Measurements from ENCODE around the gene ENOX1.

The ENOX1 gene

GRCh38 chr13:43298816-43299215, 488.0 kb downstream of the ENOX1 start:
- DNase-seq: no peak

DNA sequence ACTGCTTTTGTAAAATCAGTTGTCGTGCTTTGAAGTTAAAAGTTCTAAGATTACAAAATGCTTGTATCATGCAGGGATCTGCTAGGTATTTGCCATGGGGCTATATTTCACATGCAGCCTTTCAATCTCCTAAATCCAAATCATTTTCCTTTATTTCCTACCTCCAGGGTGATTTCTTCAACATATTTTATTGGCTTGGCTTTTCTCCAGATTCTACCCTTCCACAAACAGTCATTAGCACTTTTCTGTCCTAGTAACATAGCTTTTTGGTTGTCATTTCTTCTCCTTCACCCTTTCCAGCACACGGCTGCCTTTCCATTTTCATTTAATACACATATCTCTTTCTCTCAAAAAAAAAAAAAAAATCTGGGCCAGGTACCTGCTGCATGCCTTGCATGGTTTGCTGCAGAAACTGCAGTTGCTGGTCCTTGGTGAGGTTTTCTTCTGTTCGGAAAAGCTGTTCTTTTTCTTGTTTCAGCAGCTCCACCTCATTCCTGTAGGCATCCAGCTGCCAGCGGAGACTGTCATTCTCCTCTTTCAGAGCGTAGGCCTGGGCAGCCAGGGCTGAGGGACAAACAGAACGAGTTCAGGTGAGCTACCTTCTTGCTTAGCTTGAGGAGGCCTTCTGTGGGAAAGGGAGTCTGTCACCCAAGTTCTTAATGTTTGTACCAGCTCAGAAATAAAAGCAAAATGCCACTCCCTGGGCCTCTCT, 488.6 kb downstream of the ENOX1 start:
- DNase-seq: no peak

- DNase-seq: no peak
Measured at GRCh38 chr13:43295825-43296564, 490.8 kb downstream of the ENOX1 start.

- DNase-seq: no peak
Measured at GRCh38 chr13:43295321-43295720, 491.5 kb downstream of the ENOX1 start.

GRCh38 chr13:43294412-43294811, 492.4 kb downstream of the ENOX1 start:
- no peak for DNase-seq

DNA sequence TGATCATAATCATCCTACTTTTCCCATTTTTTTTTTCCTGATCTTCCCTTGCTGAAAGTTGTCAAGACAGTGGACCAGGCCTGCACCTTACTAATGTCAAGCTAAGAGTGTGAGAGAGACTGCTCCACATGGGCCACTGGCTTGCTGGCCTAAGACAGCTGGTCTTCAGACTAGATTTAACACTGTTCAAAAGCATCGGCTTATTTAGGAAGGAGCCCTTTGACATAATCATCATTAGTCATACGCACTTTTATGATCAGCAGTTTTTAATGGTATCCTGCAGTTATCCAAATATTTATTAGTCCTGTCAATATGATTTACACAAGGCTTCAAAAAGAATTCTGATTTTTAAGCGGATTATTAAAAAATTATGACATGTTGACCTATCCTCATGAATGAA, 492.8 kb downstream of the ENOX1 start:
- DNase-seq: no peak

- no peak for DNase-seq
Measured at GRCh38 chr13:43293561-43293960, 493.2 kb downstream of the ENOX1 start.

DNA sequence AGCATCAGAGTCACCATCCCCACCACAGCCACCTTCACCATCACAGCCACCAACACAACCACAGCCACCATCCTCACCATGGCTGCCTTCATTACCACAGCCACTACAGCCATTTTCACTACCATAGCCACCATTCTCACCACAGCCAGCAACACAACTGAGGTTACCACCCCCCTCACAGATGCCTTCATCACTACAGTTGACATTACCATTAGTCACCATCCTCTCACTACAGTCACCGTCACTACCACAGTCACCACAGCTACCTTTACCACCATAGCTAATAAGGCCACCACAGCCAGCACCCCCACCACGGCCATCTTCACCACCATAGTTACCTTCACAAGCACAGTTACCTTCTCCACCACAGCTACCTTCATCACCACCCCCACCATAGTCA, 493.8 kb downstream of the ENOX1 start:
- DNase-seq: no peak

DNA sequence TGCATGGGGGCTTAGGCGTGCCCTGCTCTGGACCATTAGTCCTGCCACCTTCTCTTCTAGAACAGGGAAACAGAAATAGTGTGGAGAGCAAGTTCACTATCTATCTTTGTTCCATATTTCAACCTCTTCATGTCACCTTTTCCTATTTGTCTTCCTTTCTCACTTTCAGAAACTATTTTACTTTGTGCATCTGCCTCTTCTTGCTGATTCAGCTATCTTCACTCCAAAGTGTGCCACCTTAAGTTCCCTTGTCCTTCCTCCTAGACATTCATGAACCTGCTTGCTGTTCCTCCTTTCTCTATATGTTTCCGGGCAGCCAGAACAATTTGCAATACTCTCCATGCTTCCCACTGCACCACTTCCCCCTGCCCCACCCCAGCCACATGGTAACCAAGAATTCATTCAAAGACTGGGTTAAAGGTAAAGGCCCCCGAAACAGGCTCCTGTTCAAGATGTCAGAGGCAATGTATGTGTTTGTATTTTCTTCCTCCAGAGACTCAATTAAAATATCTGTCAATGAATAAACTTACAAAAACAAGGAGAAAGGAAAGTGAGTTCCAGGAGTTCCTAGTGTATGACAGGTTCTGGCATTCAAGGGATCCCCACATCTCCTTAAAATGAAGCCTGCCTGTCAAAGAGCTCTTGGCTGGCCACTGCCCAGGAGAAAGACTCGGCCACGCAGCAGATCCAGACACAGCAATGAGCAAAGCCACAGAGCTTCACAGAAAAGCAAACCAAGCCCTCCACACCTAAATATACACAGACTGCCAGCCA, 495.3 kb downstream of the ENOX1 start:
- DNase-seq: no peak

- DNase-seq: no peak
Measured at GRCh38 chr13:43289470-43290255, 497.1 kb downstream of the ENOX1 start.

DNA sequence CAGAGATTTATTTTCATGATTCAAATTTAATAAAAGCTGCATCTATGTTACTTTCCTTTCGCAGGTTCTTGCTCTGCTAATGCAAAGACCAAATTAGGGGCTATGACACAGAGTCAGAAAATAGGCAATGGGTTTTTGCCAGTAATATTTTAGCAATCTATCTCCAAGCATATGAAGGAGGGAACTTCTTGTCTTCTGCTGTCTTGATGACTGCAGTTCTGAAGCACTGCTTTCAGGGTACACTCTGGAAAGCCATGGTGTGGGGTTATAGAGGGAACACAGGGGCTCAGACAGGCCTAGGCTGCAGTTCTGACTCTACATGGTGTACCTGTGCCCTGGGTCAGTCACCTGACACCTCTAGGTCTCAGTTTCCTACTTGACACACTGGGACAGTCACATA, 500.0 kb downstream of the ENOX1 start:
- DNase-seq: no peak

- DNase-seq: no peak
Measured at GRCh38 chr13:43285933-43286597, 500.7 kb downstream of the ENOX1 start.

DNA sequence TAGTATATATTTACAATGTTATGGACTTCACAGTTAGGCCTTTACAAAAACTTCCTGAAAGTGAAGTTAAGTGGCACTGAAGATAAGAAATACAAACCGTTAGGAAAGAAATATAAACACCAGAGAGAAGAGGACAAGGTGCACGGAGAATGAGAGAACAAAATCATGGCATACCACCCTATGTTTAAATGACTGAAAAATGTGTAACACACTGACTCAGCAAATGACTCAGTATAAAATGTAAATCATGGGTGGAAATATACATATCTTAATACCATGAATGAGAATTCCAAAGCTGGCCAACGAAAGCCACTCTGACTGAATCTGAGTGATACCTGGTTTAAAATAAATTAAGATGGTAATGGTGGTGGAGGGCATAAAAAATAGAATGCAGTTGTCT, 502.6 kb downstream of the ENOX1 start:
- DNase-seq: no peak

DNA sequence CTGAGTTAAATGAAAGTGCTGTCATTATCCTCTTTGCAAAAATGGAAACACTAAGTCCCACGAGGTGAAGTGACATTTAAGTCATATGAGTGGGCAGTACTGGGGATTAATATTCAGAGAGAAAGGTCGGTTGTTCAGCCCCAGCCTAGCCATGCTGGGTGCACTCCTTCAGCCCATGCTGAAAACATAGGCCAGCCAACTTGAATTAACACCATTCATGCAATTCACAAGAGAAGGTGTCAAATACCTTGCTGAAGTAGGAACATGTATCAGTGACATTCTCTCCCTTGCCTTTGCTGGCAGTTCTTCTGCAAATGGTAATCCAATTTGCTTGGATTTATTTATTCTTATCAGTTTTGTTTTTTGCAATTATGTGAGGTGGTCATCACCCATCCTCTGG, 507.1 kb downstream of the ENOX1 start:
- DNase-seq: no peak

DNA sequence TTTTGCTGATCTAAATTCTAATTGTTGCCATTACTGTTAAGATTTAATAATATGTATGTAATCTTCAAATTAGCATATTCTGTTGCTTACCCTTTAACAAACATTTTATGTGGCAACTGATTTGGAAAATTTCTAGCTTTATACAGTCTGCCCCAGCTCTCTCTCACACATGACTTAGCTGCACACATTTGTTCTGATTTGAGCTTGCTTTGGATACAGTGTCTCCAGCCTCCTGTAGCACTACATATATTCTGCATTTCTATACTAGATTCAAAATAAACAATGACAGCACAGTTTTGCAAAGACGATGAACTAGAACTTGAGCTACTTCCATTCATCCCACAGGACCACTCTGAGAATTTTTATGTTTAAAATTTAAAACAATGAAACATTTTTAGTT, 508.6 kb downstream of the ENOX1 start:
- DNase-seq: no peak

DNA sequence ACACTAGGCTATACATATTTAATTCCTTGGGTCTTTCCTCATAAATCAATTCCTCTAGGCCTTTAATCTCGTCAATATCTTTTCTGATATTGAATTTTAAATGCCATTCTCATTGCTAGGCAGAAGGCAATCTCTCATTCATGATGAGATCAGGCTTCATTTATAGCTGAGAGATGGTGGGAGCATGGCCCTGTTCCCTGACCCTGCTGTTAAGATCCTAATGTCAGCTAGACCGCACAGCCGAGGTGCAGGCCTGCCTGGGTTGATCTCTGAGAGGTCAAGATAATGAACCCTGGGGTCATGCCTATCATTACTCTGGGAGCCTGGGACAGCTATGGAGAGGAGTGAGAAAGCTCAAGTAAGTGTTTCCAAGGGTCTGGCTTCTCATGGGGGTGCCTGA, 509.6 kb downstream of the ENOX1 start:
- DNase-seq: no peak

- no peak for DNase-seq
Measured at GRCh38 chr13:43274881-43275280, 511.9 kb downstream of the ENOX1 start.

- DNase-seq: no peak
Measured at GRCh38 chr13:43273362-43273761, 513.4 kb downstream of the ENOX1 start.

DNA sequence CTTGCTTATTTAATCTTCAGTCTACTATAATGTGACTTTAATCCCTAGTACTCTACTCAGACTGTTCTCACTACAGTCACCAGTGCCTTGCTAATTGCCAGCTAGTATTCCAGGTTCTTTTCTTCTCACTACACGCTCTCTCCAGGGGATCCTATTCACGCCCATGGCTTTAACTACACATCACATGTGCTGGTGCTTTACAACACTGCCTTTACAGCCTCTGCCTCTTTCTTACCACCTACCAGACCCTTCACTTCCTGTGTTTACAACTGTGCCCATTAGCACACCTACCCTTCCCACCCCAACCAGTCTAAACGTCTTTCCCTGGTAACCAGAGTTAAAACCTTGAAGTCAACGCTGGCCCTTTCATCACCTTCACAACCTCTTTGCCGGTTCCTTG, 513.9 kb downstream of the ENOX1 start:
- no peak for DNase-seq

DNA sequence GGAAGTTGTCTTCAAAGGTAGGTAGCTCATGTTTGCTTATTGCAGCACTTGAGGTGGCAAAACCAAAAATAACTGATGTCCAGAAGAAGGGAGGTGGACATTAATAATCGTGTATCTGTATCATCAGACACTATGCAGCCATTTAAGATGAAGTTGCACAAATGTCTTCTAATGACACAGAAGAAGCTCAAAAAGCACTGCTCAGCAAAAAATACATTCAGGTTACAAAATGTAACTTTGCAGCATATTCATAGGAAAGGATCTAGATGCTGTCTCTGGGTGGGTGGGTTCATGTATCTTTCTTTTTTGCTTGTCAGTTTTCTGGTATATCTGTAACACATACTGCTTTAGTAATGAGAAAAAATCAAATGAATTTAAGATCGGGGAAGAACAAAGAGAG, 515.6 kb downstream of the ENOX1 start:
- DNase-seq: no peak

DNA sequence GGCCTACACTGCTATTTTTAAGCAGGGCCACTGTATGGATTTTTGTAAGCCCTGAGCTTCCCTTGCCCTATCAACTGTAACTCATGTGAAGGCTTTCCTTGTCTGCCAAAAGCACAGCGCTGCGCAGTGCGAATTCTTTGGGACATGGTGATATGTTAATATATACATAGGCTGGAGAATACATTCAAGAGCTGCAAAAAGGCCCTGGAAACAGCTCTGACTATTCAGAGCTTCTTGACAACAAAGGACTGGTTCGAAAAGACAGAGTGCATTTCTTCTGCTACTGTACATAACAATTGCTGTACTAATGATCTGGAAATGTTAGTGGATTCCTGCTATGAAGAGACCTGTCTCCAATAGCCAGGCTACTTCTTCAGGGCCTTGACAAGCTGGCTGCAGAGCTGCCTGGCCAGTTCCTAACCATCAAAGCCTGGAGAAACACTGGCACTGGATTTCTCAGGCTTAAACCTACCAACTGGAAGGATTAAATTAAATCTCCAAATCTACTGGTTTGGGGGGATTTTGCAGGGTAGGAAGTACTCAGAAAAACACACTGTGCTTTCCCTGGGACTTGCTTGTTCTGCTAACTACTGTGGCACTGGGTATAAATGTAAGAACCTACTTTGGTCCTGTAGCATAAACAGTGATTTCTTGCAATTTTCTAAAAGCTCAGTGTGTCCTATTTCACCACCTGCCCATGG, 516.5 kb downstream of the ENOX1 start:
- DNase-seq: no peak

DNA sequence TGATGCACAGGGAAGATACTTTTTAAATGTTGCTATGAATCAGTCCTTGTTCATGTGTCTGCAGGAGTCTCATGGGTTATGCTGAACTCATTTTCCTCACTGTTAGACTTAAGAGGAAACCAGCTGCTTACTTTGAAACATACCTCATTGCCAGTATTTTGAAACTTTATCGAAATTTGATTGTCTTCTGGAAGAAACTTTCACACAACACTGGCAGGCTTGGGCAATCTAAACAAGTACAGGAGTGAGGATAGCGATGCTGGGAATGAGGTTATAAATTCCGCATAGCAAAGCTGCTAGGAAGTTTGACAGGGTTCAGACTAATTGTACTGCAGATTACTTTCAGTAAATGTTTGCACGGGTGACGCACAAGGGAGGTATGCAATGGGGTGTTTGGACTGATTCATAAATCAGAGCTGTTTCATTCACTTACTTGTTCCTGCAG, 517.7 kb downstream of the ENOX1 start:
- DNase-seq: no peak
